Rectal smooth muscle tissue (tissue), 1 donor: ENCODE data around the gene CHCHD6.

ENCODE experiments used
- H3K27ac ChIP-seq: one replicate; pipeline ENCODE4 v1.7.0; 2013; ENCODE audit warnings: low read depth, low read length, inconsistent platforms
- H3K27me3 ChIP-seq: one replicate; pipeline ENCODE4 v1.7.0; 2013; ENCODE audit warnings: low read length; ENCODE audit not compliant: control insufficient read depth, insufficient read depth
- H3K36me3 ChIP-seq: one replicate; pipeline ENCODE4 v1.7.0; 2013; ENCODE audit warnings: low read length; ENCODE audit not compliant: control insufficient read depth, insufficient read depth
- H3K4me1 ChIP-seq: one replicate; pipeline ENCODE4 v1.7.0; 2013; ENCODE audit warnings: low read length; ENCODE audit not compliant: control insufficient read depth, insufficient read depth
- H3K4me3 ChIP-seq: one replicate; pipeline ENCODE4 v1.7.0; 2013; ENCODE audit warnings: low read length
- H3K9ac ChIP-seq: one replicate; pipeline ENCODE4 v1.7.0; 2013; ENCODE audit warnings: low read length

The CHCHD6 gene

GRCh38 chr3:126880901-126881300, 176.9 kb downstream of the CHCHD6 start:
- H3K36me3 ChIP-seq, result no peaks in the 10 kb centered on the region
- H3K4me3 ChIP-seq, result no peak overlapping the region
- no peaks in the 10 kb centered on the region for H3K27me3 ChIP-seq
- no peak overlapping the region for H3K9ac ChIP-seq
- H3K27ac ChIP-seq, result no peak overlapping the region
- H3K4me1 ChIP-seq, result no peaks in the 10 kb centered on the region

GRCh38 chr3:126881861-126882260, 177.8 kb downstream of the CHCHD6 start:
- Histone ChIP-seq H3K9ac (no peak overlapping the region), H3K36me3 (no peaks in the 10 kb centered on the region), H3K4me1 (no peaks in the 10 kb centered on the region), H3K4me3 (no peak overlapping the region), H3K27ac (no peak overlapping the region), H3K27me3 (no peaks in the 10 kb centered on the region)

GRCh38 chr3:126883241-126883640, 179.2 kb downstream of the CHCHD6 start:
- no peak overlapping the region for H3K4me3 ChIP-seq
- no peaks in the 10 kb centered on the region for H3K27me3 ChIP-seq
- no peak overlapping the region for H3K9ac ChIP-seq
- H3K36me3 ChIP-seq, result no peaks in the 10 kb centered on the region
- no peak overlapping the region for H3K27ac ChIP-seq
- no peaks in the 10 kb centered on the region for H3K4me1 ChIP-seq

- no peak overlapping the region for H3K4me3 ChIP-seq
- H3K36me3 ChIP-seq, result no peaks in the 10 kb centered on the region
- no peak overlapping the region for H3K9ac ChIP-seq
- H3K4me1 ChIP-seq, result no peaks in the 10 kb centered on the region
- no peak overlapping the region for H3K27ac ChIP-seq
- no peaks in the 10 kb centered on the region for H3K27me3 ChIP-seq
Observed at GRCh38 chr3:126885425-126885824, 181.4 kb downstream of the CHCHD6 start.

GRCh38 chr3:126886217-126886616, 182.2 kb downstream of the CHCHD6 start:
- Histone ChIP-seq H3K27me3 (no peaks in the 10 kb centered on the region), H3K27ac (no peak overlapping the region), H3K4me1 (no peaks in the 10 kb centered on the region), H3K9ac (no peak overlapping the region), H3K36me3 (no peaks in the 10 kb centered on the region), H3K4me3 (no peak overlapping the region)

GRCh38 chr3:126887686-126888085, 183.6 kb downstream of the CHCHD6 start:
- Histone ChIP-seq H3K27me3 (no peaks in the 10 kb centered on the region), H3K4me3 (no peak overlapping the region), H3K9ac (no peak overlapping the region), H3K4me1 (no peaks in the 10 kb centered on the region), H3K27ac (no peak overlapping the region), H3K36me3 (no peaks in the 10 kb centered on the region)

GRCh38 chr3:126888186-126888760, 184.2 kb downstream of the CHCHD6 start:
- Histone ChIP-seq H3K4me1 (no peaks in the 10 kb centered on the region), H3K36me3 (no peaks in the 10 kb centered on the region), H3K9ac (no peak overlapping the region), H3K4me3 (no peak overlapping the region), H3K27me3 (no peaks in the 10 kb centered on the region), H3K27ac (no peak overlapping the region)

DNA sequence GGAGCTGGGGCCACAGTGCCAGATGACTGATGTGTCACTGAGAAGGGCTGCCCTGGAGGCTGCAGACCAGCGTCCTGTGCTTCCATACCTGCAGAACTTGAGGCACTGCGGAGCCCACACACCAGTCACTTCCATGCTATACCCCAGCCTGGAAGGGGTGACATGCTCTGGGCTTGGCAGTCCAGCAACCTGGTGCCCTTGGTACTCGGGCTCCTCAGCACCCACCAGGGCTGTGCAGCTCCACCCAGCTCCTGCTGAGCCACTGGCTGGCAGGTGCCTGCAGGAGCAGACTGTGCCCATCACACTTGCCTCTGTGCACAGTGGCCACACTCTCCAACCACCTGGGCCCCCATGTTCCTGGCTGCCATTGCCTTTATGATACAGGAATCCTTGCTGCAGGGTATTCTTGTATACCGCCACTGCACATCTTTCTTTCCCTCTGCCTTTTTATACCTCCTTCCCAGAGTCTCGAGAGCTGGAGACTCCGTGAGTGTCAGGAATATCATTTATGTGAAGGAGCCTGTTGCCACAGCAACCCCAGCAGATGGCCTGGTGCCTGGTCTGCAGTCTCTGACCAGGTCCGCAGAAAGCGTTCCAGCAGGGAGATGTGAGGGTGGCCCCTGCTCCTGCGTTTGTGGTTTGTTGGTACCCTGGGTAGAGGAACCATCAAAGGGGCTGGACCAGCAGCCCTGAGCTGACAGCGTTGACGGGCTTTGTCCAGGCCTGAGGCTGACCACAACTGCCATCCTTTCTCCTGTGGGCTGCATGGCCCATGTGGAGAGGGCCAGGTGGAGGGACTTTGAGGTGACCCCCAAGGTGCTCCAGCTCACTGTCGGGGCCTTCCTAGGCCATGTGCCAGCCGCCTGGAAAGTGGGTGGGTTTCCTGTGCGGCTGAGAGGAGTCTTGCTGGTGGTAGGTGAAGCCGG, 185.5 kb downstream of the CHCHD6 start:
- no peak overlapping the region for H3K9ac ChIP-seq
- no peaks in the 10 kb centered on the region for H3K4me1 ChIP-seq
- no peaks in the 10 kb centered on the region for H3K36me3 ChIP-seq
- no peak overlapping the region for H3K27ac ChIP-seq
- H3K4me3 ChIP-seq, result no peak overlapping the region
- no peaks in the 10 kb centered on the region for H3K27me3 ChIP-seq

DNA sequence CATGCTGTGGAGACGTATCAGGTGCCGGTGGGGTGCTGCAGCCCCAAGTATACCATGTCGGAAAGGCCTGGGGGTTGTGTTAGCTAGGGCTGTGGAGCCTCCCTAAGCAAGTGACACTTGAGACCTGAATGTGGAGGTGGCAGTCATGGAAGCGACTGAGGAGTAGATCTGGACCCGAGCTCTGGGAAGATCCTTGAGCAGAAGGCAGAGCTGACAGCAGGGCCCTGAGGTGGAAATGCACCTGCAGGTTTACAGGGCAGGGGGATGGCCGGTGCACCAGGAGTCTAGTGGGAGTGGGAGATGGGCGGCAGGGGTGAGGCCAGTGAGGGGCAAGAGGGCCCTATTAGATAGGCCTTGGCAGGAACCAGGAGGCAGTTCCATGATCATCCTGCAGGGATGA, 187.1 kb downstream of the CHCHD6 start:
- H3K27me3 ChIP-seq, result no peaks in the 10 kb centered on the region
- no peak overlapping the region for H3K9ac ChIP-seq
- H3K27ac ChIP-seq, result no peak overlapping the region
- H3K4me3 ChIP-seq, result no peak overlapping the region
- H3K4me1 ChIP-seq, result no peaks in the 10 kb centered on the region
- no peaks in the 10 kb centered on the region for H3K36me3 ChIP-seq

DNA sequence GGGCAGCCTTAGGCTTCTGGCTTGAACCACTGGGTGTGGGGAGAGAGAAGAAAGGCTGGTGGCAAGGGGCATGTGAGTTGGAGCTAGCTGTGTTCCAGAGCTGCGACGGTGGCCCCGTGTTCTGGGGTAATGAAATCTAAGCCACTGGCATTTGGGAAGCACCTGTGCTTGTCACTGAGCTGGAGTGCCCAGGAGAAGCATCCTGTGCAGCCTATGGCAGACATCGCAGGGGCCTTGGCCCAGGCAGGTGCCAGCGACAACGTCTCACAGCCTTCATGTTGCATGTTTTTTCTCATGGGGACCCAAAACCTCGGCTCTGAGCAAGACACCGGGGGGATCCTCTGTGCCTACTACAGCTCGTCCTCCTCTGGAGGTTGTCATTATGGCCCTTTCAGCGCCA, 187.8 kb downstream of the CHCHD6 start:
- H3K36me3 ChIP-seq, result no peaks in the 10 kb centered on the region
- no peaks in the 10 kb centered on the region for H3K27me3 ChIP-seq
- H3K9ac ChIP-seq, result no peak overlapping the region
- no peaks in the 10 kb centered on the region for H3K4me1 ChIP-seq
- H3K27ac ChIP-seq, result no peak overlapping the region
- no peak overlapping the region for H3K4me3 ChIP-seq

DNA sequence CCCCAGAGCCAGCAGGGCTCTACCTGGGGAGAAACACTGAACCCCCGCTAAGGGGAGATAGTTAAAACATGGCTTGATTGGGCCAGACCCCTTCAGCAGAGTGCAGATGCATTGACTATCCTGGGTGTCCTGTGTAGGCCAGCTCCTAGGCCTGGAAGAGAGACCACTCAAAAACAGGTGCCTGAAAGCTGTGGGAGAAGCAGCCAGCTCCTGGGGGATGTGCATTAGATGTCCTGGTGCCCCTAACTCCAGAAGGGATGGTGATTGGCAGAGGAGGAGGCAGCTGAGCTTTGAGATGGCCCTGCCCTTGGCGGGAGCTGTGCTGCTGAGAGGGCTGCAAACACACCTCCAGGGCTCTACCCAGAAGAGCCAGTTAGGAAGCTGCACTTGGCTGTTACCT, 189.6 kb downstream of the CHCHD6 start:
- Histone ChIP-seq H3K27ac (no peak overlapping the region), H3K9ac (no peak overlapping the region), H3K36me3 (no peaks in the 10 kb centered on the region), H3K27me3 (no peaks in the 10 kb centered on the region), H3K4me1 (no peaks in the 10 kb centered on the region), H3K4me3 (no peak overlapping the region)

DNA sequence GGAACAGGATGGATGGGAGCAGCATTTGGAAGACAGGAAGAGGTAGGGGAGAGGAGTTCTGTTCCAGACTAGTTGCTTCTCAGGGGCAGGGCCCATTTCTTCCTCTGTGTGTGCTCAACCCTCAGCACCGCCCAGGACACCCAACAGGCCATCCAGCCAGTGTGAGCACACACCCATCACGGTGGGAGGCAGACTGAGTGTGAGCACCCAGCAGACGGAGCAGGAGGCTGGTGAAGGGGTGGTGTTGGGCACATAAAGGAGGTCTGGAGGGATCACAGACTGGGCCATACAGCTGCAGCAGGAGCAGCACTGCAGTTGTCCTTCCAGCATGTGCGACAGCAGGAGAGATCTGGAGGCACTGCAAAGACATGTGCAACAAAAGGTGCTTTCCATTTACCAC, 190.4 kb downstream of the CHCHD6 start:
- Histone ChIP-seq H3K27me3 (no peaks in the 10 kb centered on the region), H3K36me3 (no peaks in the 10 kb centered on the region), H3K4me3 (no peak overlapping the region), H3K4me1 (no peaks in the 10 kb centered on the region), H3K9ac (no peak overlapping the region), H3K27ac (no peak overlapping the region)
